T follicular helper cell (primary cell): ENCODE results near the gene BTNL8.
"Not testable (repeated sequence)": the region's sequence is repeated elsewhere in the genome, so short reads cannot be mapped to it uniquely, and the experiment has no call there.

Source experiments
- DNase-seq: peaks from one replicate; pipeline ENCODE4 v3.0.0-alpha.2; 2020; ENCODE audit warnings: low read depth

Gene BTNL8

DNA sequence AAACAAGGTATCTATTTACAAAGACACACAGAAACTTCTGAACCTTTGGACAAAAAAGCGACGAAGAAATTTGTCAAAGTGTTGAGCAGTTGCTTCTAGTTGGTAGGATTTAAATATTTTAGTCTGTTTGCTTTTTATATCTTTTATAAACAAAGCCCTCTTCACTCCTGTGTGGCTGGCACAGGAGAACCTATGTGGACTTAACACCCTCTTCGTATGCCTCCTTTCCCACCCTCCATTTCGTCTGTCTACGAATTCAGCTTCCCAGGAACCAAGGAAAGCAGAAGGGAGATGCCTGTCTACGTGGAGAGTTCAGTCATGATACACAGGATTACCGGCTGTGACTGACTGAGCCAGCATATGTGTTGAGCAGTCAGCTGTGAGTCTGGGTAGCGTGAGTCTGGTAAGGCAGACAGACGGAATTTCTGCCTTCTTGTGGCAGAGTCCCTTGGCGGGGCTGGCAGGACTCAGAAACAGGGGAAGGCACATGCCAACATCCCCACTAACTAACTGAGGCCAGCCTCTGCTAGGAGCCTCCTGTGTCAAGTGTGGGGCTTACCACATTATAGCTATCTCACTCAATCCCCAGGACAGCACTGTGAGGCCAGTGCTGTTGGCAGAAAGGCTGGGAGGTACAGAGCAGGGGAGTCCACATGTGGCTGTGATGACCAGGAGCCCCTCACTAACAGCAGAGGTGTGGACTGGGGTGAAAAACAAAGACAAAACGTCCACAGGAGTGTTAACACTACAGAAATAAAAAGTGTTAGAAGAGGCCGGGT, 24.0 kb upstream of the BTNL8 start:
- no peak for DNase-seq

DNA sequence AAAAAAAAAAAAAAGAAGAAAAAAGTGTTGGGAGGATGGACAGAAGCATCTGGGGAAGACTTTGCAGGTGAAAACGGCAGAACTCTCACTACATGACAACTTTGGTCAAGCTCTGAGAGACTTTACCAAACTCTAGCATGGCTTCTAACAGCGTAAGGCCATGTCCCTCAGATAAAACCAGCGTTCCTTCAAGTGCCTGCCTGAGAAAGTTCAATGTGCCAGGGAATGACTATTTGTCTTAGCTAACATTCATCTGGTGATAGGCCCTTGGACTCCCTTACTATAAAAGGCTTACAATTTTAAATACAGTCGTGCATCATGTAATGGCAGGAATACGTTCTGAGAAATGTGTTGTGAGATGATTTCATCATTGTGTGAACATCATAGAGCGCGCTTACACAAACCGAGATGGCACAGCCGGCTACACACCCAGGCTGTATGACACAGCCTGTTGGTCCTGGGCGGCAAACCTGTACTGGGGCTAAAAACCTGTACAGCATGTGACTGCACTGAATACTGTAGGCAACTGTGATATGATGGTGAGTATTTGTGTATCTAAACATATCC, 23.0 kb upstream of the BTNL8 start:
- DNase-seq = no peak

- DNase-seq = not testable (repeated sequence)
Observed at GRCh38 chr5:180885845-180886529, 13.0 kb upstream of the BTNL8 start.

DNA sequence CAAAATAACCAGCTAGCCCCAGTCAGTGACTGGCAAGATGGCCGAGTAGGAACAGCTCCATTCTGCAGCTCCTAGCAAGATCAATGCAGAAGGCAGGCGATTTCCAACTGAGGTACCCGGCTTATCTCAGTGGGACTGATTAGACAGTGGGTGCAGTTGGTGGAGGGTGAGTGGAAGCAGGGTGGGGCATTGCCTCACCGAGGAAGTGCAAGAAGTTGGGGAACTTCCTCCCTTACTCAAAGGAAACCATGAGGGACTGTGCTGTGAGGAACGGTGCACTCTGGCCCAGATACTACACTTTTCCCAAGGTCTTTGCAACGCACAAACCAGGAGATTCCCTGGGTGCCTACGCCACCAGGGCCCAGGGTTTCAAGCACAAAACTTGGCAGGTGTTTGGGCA, 9.6 kb upstream of the BTNL8 start:
- no peak for DNase-seq

- not testable (repeated sequence) for DNase-seq
Observed at GRCh38 chr5:180895330-180895729, 3.6 kb upstream of the BTNL8 start.

DNA sequence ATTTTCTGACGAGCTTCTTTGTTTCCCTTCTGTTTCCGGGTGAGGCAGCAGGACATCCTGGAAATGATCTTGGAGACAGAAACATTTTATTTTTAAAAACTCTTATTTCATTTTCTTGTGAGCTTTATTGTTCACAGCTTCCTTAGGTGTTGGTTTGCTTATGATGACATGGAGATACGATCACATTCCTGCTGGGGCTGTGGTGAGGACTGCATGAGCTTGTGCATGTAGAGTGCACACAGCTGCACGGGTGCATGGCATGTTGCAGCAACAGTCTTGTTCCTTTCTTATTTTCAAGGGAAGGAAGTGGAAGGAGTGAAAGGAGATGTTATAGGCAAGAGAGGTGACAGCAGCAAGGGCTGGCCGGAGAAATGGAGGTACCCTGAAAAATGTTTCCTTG, 1.2 kb downstream of the BTNL8 start:
- DNase-seq = no peak

- DNase-seq = no peak
Observed at GRCh38 chr5:180901319-180902009, 2.5 kb downstream of the BTNL8 start.

DNA sequence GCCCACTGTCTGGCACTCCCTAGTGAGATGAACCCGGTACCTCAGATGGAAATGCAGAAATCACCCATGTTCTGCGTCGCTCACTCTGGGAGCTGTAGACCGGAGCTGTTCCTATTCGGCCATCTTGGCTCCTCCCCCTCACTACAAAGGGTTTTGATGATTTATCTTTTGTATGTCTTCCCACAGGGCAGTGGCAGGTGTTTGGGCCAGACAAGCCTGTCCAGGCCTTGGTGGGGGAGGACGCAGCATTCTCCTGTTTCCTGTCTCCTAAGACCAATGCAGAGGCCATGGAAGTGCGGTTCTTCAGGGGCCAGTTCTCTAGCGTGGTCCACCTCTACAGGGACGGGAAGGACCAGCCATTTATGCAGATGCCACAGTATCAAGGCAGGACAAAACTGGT, 9.4 kb downstream of the BTNL8 start:
- DNase-seq = no peak

DNA sequence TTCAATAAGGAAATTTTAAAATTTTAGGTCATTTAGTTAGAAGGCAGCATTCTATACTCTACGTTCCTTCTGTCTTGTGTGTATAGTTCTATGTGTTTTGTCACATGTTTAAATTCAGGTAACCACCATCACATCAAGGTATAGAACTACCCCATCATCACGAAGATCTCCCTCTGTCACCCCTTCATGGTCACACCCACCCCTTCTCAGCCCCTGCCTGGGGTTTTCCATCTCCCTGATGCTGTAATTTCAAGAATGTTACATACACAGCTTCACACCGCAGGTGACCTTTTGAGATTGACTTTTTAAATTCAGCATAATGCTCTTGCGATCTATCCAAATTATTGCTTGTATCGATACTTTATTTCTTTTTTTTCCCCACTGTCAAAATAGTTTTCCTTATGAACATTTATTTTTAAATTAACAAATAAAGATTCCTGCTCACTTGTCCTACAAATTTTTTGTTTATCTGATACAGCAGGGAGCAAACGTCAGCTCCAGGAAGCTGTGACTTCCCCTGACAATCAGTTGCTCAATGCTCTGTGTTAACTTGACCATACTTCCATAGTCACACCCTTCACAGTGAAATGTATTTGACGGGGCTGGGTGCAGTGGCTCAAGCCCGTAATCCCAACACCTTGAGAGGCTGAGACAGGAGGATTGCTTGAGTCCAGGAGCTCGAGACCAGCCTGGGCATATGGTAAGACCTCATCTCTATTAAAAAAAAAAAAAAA, 10.2 kb downstream of the BTNL8 start:
- no peak for DNase-seq

- no peak for DNase-seq
Observed at GRCh38 chr5:180909782-180910181, 10.8 kb downstream of the BTNL8 start.

- DNase-seq = no peak
Observed at GRCh38 chr5:180910182-180910581, 11.2 kb downstream of the BTNL8 start.

GRCh38 chr5:180910735-180911134, 11.8 kb downstream of the BTNL8 start:
- no peak for DNase-seq

GRCh38 chr5:180914646-180915045, 15.7 kb downstream of the BTNL8 start:
- no peak for DNase-seq

DNA sequence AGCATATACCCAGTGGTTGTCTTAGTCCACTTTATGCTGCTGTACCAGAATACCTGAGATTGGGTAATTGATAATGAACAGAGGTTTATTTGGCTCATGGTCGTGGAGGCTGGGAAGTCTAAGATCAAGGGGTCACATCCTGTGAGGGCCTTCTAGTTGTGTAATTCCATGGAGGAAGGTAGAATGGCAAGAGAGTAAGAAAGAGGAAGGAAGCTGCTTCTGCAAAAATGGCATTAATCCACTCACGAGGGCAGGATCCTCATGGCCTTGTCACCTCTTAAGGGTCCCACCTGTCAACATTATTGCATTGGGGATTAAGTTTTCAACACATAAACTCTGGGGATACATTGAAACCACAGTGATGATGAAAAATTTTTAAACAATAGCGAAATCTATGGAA, 17.0 kb downstream of the BTNL8 start:
- no peak for DNase-seq

- no peak for DNase-seq
Observed at GRCh38 chr5:180918380-180918779, 19.4 kb downstream of the BTNL8 start.

GRCh38 chr5:180920710-180921109, 21.8 kb downstream of the BTNL8 start:
- no peak for DNase-seq

- DNase-seq = no peak
Observed at GRCh38 chr5:180922932-180923331, 24.0 kb downstream of the BTNL8 start.

- no peak for DNase-seq
Observed at GRCh38 chr5:180932660-180933059, 33.7 kb downstream of the BTNL8 start.

- no peak for DNase-seq
Observed at GRCh38 chr5:180935203-180935602, 36.2 kb downstream of the BTNL8 start.

DNA sequence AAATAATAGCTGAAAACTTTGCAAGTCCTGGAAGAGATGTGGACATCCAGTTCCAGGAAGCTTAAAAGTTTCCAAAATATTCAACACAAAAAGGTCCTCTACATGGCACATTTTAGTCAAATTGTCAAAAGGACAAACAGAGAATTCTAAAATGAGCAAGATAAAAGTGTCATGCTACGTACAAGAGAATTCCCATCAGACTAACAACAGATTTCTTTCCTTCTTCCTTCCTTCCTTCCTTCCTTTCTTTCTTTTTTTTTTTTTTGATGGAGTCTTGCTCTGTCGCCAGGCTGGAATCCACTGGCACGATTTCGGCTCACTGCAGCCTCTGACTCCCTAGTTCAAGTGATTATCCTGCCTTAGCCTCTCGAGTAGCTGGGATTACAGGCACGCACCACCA, 39.3 kb downstream of the BTNL8 start:
- no peak for DNase-seq

DNA sequence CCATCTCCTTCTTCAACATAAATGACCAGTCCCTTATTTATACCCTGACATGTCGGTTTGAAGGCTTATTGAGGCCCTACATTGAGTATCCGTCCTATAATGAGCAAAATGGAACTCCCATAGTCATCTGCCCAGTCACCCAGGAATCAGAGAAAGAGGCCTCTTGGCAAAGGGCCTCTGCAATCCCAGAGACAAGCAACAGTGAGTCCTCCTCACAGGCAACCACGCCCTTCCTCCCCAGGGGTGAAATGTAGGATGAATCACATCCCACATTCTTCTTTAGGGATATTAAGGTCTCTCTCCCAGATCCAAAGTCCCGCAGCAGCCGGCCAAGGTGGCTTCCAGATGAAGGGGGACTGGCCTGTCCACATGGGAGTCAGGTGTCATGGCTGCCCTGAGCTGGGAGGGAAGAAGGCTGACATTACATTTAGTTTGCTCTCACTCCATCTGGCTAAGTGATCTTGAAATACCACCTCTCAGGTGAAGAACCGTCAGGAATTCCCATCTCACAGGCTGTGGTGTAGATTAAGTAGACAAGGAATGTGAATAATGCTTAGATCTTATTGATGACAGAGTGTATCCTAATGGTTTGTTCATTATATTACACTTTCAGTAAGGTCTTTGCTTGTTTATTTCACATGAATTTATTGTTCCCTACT, 51.5 kb downstream of the BTNL8 start:
- no peak for DNase-seq
